H9 (cell line): ENCODE results near the gene RAP1GAP2. TPM values are rescaled to one million over a fixed set of nuclear protein-coding genes. Genes with fewer than 3 reads are reported as not detected.

Source experiments
- DNase-seq: peaks from one replicate; pipeline ENCODE4 v3.0.0-alpha.2; 2017
- H2AFZ ChIP-seq: one replicate; pipeline ENCODE4 v1.6.1; 2013; ENCODE audit warnings: mild to moderate bottlenecking, low read length, control low read depth, moderate library complexity
- H2AK5ac ChIP-seq: 2 replicates; pipeline ENCODE4 v1.6.1; 2013; ENCODE audit warnings: low read length, control low read depth, mixed read lengths; ENCODE audit not compliant: insufficient read length
- H2BK120ac ChIP-seq: one replicate; pipeline ENCODE4 v1.6.1; 2013; ENCODE audit warnings: low read depth, mild to moderate bottlenecking, low read length, control low read depth, inconsistent platforms; ENCODE audit not compliant: poor library complexity, severe bottlenecking
- H2BK12ac ChIP-seq: 2 replicates; pipeline ENCODE4 v1.6.1; 2013; ENCODE audit warnings: low read length, control low read depth, mixed read lengths, low read depth; ENCODE audit not compliant: insufficient read length
- H2BK15ac ChIP-seq: 2 replicates; pipeline ENCODE4 v1.6.1; 2013; ENCODE audit warnings: low read depth, low read length, control low read depth
- H2BK20ac ChIP-seq: one replicate; pipeline ENCODE4 v1.6.1; 2013; ENCODE audit warnings: low read depth, mild to moderate bottlenecking, low read length, control low read depth, inconsistent platforms; ENCODE audit not compliant: poor library complexity, severe bottlenecking
- H2BK5ac ChIP-seq: 2 replicates; pipeline ENCODE4 v1.6.1; 2013; ENCODE audit warnings: low read length, control low read depth, mixed read lengths; ENCODE audit not compliant: insufficient read length
- H3K14ac ChIP-seq: 2 replicates; pipeline ENCODE4 v1.6.1; 2013; ENCODE audit warnings: low read length, control low read depth; ENCODE audit not compliant: insufficient read depth
- H3K18ac ChIP-seq: 2 replicates; pipeline ENCODE4 v1.6.1; 2013; ENCODE audit warnings: low read depth, mild to moderate bottlenecking, mixed read lengths, low read length, control low read depth; ENCODE audit not compliant: insufficient read length
- H3K23ac ChIP-seq: 2 replicates; pipeline ENCODE4 v1.6.1; 2013; ENCODE audit warnings: low read length, control low read depth, mixed read lengths, low read depth; ENCODE audit not compliant: insufficient read length
- H3K23me2 ChIP-seq: 2 replicates; pipeline ENCODE4 v1.6.1; 2013; ENCODE audit warnings: low read depth, mild to moderate bottlenecking, mixed read lengths, low read length, control low read depth; ENCODE audit not compliant: insufficient read length, poor library complexity, severe bottlenecking
- H3K27ac ChIP-seq: 2 replicates; pipeline ENCODE4 v1.5.1; 2013; ENCODE audit warnings: low read length, control low read depth, mixed read lengths, low read depth; ENCODE audit not compliant: insufficient read length
- H3K27me3 ChIP-seq: 2 replicates; pipeline ENCODE4 v1.6.1; 2013; ENCODE audit warnings: low read length, control low read depth, inconsistent platforms; ENCODE audit not compliant: insufficient read depth
- H3K4ac ChIP-seq: 2 replicates; pipeline ENCODE4 v1.6.1; 2013; ENCODE audit warnings: low read depth, mild to moderate bottlenecking, control low read depth, inconsistent platforms, low read length, moderate library complexity
- H3K4me1 ChIP-seq: 2 replicates; pipeline ENCODE4 v1.6.1; 2013; ENCODE audit warnings: low read length, control low read depth, inconsistent platforms; ENCODE audit not compliant: insufficient read depth
- H3K4me2 ChIP-seq: 2 replicates; pipeline ENCODE4 v1.6.1; 2013; ENCODE audit warnings: low read length, control low read depth, mixed read lengths; ENCODE audit not compliant: insufficient read length, insufficient read depth
- H3K56ac ChIP-seq: 2 replicates; pipeline ENCODE4 v1.6.1; 2013; ENCODE audit warnings: low read depth, mild to moderate bottlenecking, mixed read lengths, low read length, control low read depth; ENCODE audit not compliant: insufficient read length
- H3K79me1 ChIP-seq: 2 replicates; pipeline ENCODE4 v1.6.1; 2013; ENCODE audit warnings: low read depth, mild to moderate bottlenecking, moderate library complexity, low read length, control low read depth, inconsistent platforms; ENCODE audit not compliant: insufficient read depth, poor library complexity, severe bottlenecking
- H3K79me2 ChIP-seq: 2 replicates; pipeline ENCODE4 v1.6.1; 2013; ENCODE audit warnings: low read length, control low read depth, inconsistent platforms; ENCODE audit not compliant: insufficient read depth
- H3K9ac ChIP-seq: 2 replicates; pipeline ENCODE4 v1.6.1; 2013; ENCODE audit warnings: low read length, control low read depth, mixed read lengths; ENCODE audit not compliant: insufficient read length; ENCODE audit errors: extremely low read depth
- H3K9me3 ChIP-seq: one replicate; pipeline ENCODE4 v1.6.1; 2013; ENCODE audit warnings: low read depth, low read length, inconsistent platforms; ENCODE audit not compliant: control insufficient read depth
- H3T11ph ChIP-seq: one replicate; pipeline ENCODE4 v1.6.1; 2013; ENCODE audit warnings: mild to moderate bottlenecking, low read length, control low read depth, inconsistent platforms
- H4K20me1 ChIP-seq: one replicate; pipeline ENCODE4 v1.6.1; 2013; ENCODE audit not compliant: control insufficient read depth, insufficient read length, insufficient read depth
- H4K5ac ChIP-seq: 2 replicates; pipeline ENCODE4 v1.6.1; 2013; ENCODE audit warnings: low read depth, mild to moderate bottlenecking, mixed read lengths, low read length, control low read depth; ENCODE audit not compliant: insufficient read length
- H4K8ac ChIP-seq: replicated peaks from 2 replicates; pipeline ENCODE4 v1.6.1; 2013; ENCODE audit warnings: low read length, control low read depth, mixed read lengths, low read depth; ENCODE audit not compliant: insufficient read length
- H4K91ac ChIP-seq: 2 replicates; pipeline ENCODE4 v1.6.1; 2013; ENCODE audit warnings: low read depth, mild to moderate bottlenecking, moderate library complexity, mixed read lengths, low read length, control low read depth; ENCODE audit not compliant: insufficient read length
- H3K27ac Mint-ChIP-seq, 3 experiments: 2 replicates in 2 of 3; 3 replicates in 1 of 3; pipeline ENCODE4 v1.8.0; 2020 to 2021; ENCODE audit warnings: mixed read lengths in 3 of 3, mild to moderate bottlenecking in 1 of 3, moderate library complexity in 1 of 3
- H3K27me3 Mint-ChIP-seq: 2 replicates; pipeline ENCODE4 v1.8.0; 2021; ENCODE audit warnings: low read depth, mild to moderate bottlenecking, moderate library complexity, mixed read lengths
- H3K36me3 Mint-ChIP-seq, 3 experiments: 2 replicates in 2 of 3; 3 replicates in 1 of 3; pipeline ENCODE4 v1.8.0; 2020 to 2021; ENCODE audit warnings: low read depth in 3 of 3, mixed read lengths in 3 of 3; ENCODE audit not compliant: insufficient read depth in 1 of 3
- H3K4me1 Mint-ChIP-seq, 2 experiments: 2 replicates each; pipeline ENCODE4 v1.8.0; 2020; ENCODE audit warnings: mixed read lengths in 2 of 2
- H3K4me3 Mint-ChIP-seq, 2 experiments: 2 replicates in 1 of 2; 3 replicates in 1 of 2; pipeline ENCODE4 v1.8.0; 2020 to 2021; ENCODE audit warnings: mild to moderate bottlenecking in 2 of 2, mixed read lengths in 2 of 2, moderate library complexity in 1 of 2
- H3K9me3 Mint-ChIP-seq, 2 experiments: 2 replicates in 1 of 2; 3 replicates in 1 of 2; pipeline ENCODE4 v1.8.0; 2020; ENCODE audit warnings: mild to moderate bottlenecking in 2 of 2, mixed read lengths in 2 of 2, moderate library complexity in 1 of 2
- CTCF ChIP-seq: fragments of 200-600 bp; sonication (generic); conservative IDR thresholded peaks from 3 replicates; pipeline ENCODE4 v1.8.0; 2021; ENCODE audit warnings: antibody characterized with exemption, mild to moderate bottlenecking
- WGBS: extraction: QIAGEN DNeasy Blood & Tissue Kit; methylation state at CpG from one replicate; pipeline ENCODE4 v1.1.7; 2013; ENCODE audit warnings: missing lambda C conversion rate, low lambda C conversion rate, mixed read lengths; ENCODE audit not compliant: insufficient read length; ENCODE audit errors: extremely low coverage; 5-methylcytosine and 5-hydroxymethylcytosine counted together
- total RNA-seq: library from RNA; stranded (reverse); gene quantifications from 2 replicates; pipeline ENCODE4 v1.2.1, GENCODE V29; 2021

The RAP1GAP2 gene
- total RNA-seq, 1 experiment from 2014 or later = 33.8 TPM

GRCh38 chr17:2903193-2903974 lies 107.1 kb downstream of the RAP1GAP2 start:
- Histone ChIP-seq H2AFZ (no peak overlapping the region), H3K56ac (no peak overlapping the region), H3K4ac (no peak overlapping the region), H3K79me2 (no peaks in the 10 kb centered on the region; the same call in 1 of the 2 replicates), H3K27me3 (no peaks in the 10 kb centered on the region), H2BK12ac (no peak overlapping the region), H3T11ph (no peak overlapping the region), H3K27ac (no peak overlapping the region), H3K23me2 (no peaks in the 10 kb centered on the region), H3K23ac (no peak overlapping the region), H2BK15ac (no peak overlapping the region), H2AK5ac (no peak overlapping the region), H3K14ac (peak overlapping the region; percentile 64), H2BK5ac (no peak overlapping the region), H4K91ac (no peak overlapping the region), H3K79me1 (peaks cover 6% of the 10 kb centered on the region), H4K20me1 (no peaks in the 10 kb centered on the region), H3K9ac (no peak overlapping the region), H3K4me1 (peaks cover 5% of the 10 kb centered on the region; the same call in 1 of the 2 replicates), H3K18ac (no peak overlapping the region), H2BK20ac (no peak overlapping the region), H2BK120ac (no peak overlapping the region), H4K5ac (no peak overlapping the region), H4K8ac (no peak overlapping the region), H3K9me3 (no peaks in the 10 kb centered on the region), H3K4me2 (no peak overlapping the region)
- peak overlapping the region; percentile 76 to 90 (median 84); a peak in 6 of 7 replicates for H3K27ac Mint-ChIP-seq
- no peak overlapping the region; a peak in 2 of 5 replicates for H3K4me3 Mint-ChIP-seq
- no peaks in the 10 kb centered on the region; the same call in 1 of the 2 replicates for H3K27me3 Mint-ChIP-seq
- DNase-seq = peak; percentile 36
- H3K36me3 Mint-ChIP-seq = peaks cover 22 to 46% (median 29%) of the 10 kb centered on the region in 3 experiments
- peaks cover 19 to 28% of the 10 kb centered on the region in 2 experiments for H3K4me1 Mint-ChIP-seq
- peaks cover 5 to 7% of the 10 kb centered on the region in 2 experiments; a peak in 3 of 5 replicates for H3K9me3 Mint-ChIP-seq
- WGBS = no CpG with 5 or more reads among the region's 8 CpGs
- no peak for TF ChIP-seq CTCF
